GM19193 (cell line): ENCODE measurements around the gene GJA5.

ENCODE experiments used
- POLR2A ChIP-seq: IDR thresholded peaks from 4 replicates; pipeline ENCODE4 v1.6.1; 2011; ENCODE audit not compliant: insufficient read depth, insufficient read length; ENCODE audit errors: extremely low read depth

The GJA5 gene

DNA sequence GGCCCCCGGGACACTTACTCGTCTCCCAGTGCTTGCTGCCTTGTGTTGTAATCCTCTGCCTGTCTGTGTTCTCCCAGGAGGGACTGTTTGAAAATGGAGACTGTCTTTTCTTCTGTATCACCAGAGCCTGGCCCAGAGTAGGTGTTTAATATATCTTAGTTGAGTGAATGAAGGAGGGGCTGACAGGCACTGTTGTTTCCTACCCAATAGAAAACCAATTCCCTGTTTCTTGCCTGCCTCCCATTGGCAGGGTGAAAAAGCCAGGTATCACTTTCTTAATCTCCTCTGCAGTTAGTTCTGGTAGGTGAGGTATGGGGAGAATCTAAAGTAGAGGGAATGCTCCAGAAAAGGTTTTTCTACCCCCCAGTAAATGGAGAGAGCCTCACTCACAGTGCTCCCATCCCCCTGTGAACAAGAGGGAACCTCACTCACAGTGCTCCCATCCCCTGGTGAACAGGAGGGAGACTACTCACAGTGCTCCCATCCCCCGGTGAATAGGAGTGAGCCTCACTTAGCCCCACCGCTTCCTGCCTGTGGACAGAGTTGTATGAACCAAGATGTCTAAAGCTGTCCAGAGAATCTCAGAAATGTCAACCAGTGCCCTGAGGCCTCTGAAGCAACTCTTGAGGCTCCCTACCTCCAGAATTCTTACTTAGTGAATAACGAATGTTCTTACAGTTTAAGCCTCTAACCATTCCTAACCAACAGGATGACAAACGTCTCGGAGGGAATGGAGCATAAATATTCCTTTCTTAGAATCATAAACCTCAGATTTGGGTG lies at the start of gene GJA5:
GJA5 (minus strand) TSS at position 122 of the 780 bp plus-strand sequence. CDS start 1,364 bp downstream, outside the sequence.
- TF ChIP-seq POLR2A = no peak

DNA sequence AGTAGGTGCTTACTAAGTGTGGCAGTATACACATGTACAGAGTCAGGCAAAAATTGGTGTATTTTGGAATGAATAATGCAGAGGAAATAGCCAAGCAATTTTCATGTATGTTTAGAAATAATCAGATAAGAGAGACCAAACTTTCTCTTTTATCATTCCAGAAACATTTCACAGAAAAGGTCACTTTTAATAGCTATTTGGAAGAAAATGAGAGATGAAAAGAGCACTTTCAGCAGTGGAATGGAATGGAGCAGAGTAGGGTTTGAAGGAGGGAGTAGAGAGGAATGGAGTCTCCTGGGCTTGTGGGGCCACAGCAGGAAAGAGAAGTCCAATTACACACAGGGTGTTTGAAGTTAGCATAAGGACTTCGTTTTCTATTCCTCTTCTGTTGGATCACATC lies 48.8 kb upstream of the GJA5 start:
- no peak for TF ChIP-seq POLR2A

DNA sequence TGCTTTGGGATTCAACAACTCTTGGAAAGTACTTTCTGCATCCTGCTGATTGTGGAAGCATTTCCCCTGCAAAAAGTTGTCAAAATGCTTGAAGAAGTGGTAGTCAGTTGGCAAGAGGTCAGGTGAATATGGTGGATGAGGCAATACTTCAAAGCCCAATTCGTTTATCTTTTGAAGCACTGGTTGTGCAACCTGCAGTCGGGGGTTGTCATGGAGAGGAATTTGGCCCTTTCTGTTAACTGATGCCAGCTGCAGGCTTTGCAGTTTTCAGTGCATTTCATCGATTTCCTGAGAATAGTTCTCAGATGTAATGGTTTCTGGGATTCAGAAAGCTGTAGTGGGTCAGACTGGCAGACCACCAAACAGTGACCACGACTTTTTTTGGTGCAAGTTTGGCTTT lies 47.6 kb upstream of the GJA5 start:
- no peak for TF ChIP-seq POLR2A

DNA sequence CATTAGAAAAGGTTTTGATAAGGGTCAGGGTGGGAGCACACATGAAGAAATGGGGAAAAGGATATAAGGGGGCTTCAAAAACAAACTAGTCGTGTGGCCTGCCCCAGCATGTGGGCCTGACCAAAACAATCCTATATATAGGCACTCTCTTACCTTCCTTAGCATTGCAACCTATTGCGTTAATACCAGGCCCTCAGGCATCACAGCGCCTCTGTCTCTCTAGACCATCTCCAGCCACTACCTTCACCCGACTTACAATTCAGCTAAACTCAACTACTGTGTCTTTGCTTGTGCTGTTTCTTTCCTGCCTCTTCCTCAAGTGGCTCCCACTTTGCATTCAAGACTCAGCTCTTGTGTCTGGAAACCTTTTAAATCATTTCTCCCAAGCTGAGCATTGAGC lies 47.0 kb upstream of the GJA5 start:
- no peak for TF ChIP-seq POLR2A

DNA sequence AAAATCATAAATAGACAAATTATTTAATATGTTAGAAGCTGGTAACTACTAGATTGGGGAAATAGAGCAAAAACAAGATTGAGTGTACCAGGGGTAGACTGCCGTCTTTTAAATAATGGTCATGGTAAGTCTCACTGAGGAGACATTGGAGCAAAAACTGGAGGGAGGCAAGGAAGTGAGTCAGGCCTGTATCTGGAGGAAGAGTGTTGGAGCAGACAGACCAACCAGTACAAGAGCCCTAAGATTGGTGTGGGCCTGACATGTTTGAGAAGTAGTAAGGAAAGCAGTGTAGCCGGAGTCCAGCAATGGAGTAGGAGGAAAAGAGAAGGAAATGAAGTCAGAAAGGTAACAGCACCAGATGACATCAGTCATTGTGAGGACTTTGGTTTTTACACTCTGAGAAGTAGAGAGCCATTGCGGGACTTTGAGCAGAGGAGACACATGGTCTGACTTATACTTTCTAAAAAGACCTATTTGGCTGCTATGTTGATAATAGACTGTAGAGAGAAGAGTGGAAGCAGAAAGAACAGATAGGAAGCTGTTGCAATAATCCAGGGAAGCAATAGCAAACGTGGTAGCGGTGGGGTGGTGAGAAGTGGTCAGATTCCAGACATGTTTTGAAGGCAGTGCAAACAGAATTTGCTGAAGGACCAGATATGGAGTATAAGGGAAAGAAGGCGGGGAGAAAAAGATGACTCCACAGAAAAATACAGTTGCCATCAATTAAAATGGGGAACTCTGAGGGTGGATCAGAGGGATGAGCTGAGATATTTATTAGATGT lies 44.7 kb upstream of the GJA5 start:
- TF ChIP-seq POLR2A = no peak

DNA sequence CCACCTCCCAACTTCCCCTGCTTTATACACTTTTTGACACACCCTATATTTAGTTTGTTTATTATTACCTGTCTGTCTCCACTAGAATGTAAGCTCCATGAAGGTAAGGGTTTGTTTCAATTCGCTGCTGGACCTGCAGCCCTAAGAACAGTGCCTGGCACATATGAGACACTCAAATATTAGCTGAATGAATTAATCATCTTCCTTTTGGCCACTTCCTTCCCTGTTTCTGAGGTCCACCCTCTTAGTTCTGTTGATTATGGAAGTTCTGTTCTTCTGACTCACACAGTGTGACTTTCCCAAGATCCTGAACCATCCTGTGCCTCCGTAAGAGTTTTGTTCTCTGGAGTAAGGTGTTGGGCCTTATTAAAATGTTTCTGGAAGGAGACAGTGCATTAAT lies 40.4 kb upstream of the GJA5 start:
- no peak for TF ChIP-seq POLR2A

DNA sequence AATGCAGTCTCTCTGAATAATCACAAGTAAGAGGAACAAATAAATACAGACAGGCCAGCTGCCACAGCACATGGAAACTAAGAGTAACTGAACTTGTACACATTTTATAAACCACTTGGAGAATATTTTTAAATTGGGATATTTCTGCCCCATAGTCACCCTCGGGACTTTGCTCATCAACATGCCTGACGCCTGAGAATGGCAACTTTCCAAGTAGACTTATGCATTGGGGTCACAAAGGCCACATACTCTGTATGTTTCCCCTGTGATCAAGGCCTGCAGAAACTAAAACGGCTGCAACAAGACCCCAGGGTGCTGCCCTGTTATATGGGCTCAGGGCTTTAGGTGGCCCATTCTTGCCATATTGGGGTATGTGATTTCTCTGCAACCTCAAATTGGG lies 38.3 kb upstream of the GJA5 start:
- TF ChIP-seq POLR2A = no peak

DNA sequence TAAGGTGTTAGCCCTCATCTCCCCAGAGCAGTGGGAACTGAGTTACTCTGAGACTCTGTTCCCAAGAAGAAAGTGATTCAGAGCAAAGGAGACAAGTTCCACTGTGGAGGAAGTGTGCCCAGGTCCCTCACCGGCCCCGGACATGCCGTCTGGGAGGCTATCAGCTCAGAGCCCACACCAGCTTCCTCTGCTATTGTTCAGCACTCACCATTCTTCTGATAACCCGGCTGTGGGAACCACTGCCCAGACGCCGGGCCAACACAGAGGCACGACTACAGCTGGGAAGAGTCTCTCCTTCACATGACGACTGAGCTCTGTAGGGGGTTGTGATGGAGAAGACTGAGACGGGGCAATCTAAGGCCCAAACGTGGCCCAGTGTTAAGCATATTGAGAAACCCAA lies 34.2 kb upstream of the GJA5 start:
- TF ChIP-seq POLR2A = no peak

DNA sequence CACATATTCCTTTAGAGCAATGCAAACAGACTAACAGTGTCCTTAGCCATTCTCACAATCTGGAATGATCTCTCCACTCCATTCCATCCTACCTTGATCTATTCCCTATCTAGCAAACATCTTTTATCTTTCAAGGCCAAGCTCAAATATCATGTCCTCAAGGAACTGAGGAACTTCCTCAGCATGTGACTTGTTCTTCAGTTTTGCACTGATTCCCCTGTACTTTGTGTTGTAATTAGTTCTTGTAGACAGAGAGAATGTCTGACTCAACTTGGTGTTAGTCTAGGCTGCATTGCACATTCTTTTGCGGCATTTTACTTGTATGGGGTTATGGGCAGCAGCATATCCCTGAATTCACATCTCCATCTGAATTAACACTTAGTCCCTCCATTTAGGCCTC lies 31.5 kb upstream of the GJA5 start:
- TF ChIP-seq POLR2A = no peak

DNA sequence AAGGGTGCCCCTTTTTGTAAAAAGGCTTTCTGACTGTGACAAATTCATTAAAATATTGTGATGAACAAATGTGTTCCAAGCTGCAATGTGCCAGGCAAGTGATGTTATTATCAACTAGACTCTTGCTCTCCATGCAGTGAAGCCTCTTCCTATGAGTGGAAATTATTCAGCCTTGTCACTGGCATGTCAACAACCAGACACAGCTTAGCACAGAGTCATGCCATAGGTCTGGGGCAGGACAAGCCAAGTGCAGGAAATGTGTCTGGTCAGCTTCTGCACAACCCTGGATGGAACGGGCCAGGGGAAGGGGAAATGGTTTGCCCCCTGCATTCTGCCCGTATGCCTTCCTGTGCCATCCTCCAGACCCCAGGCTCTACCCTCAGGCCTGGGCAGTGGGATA lies 27.4 kb upstream of the GJA5 start:
- no peak for TF ChIP-seq POLR2A

DNA sequence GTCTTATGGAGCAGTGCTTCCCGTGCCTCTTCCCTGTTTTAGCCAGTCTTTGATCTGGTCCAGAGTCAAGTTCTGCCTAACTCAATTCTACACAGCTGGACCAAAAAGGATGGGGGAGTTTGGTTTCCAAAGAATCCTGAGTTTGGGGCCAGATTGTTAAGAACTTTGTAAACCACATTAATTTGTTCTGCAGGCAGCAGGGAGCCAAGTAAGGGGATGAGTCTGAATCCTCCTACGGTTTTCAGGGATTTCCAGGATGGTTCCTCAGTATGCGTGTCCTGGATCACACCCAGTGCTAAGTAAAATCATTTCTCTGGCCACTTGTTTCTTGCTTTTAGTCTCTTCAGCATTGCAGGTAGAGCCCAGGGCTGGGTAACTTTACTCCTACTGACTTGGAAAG lies 26.1 kb upstream of the GJA5 start:
- no peak for TF ChIP-seq POLR2A

DNA sequence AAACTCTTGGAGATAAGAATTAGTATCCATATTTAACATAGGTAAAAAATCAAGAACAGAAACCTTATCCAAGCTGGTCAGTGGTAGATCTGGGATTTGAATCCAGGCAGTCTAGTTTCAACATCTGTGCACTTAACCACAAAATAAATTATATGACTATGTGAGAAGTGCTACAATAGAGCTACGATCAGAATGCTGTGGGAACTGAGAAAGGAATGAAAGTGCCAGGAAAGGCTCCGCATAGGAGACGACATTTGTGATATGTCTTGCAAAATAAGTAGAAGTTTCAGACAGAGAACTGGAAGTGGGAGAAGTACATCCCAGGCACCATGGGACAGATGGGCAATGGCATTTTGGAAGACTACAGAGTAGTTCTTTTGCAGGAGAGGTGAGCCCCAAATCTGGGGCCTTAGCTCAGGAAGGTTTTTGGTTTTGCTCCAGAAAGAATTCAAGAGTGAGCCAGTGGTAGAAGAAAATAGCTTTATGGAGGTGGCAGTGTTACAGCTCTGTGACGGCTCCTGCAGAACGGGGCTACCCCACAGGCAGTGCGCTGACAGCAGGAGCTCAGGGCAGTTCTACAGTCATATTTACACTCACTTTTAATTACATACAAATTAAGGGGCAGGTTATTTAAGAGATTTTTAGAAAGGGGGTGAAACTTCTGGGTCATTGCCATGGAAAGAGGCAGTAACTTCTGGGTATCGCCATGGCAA lies 25.5 kb upstream of the GJA5 start:
- no peak for TF ChIP-seq POLR2A

DNA sequence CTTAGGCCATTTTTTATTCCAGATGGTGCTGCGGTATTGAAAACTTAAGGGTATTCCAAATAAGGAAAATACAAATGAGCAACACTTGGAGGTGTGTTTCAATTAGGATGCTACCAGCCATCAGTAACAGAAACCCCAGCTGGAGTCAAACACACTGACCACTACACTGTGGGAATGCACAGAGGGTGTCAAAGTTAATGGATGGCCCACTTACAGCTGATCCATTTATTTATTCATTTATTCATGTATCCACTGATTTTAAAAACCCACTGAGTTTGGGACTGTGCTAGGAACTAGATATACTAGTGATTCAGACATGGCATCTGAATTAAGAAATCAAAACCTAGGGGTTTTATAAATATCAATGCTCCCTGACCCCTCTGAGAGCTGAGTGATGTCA lies 24.5 kb upstream of the GJA5 start:
- no peak for TF ChIP-seq POLR2A

DNA sequence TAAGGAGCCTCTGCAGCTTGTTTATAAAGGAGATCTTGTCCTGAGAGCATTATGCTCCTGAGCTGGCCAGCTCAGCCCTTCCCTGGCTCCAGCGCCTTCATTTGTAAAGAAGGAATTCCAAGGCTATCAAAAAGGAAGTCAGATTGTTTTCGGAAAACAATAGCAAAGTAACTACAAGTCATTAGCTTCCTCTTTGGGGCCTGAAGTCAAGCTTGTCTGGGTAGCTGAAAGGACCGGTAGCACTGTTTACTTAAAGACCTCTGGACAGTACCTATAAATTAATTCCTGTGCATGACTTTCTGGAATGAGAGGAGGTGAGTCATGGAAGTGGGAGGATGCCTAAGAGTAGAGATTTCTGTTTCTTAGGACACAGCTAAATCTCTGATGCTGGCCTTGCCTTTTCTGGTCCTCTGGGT lies 20.7 kb upstream of the GJA5 start:
- no peak for TF ChIP-seq POLR2A

DNA sequence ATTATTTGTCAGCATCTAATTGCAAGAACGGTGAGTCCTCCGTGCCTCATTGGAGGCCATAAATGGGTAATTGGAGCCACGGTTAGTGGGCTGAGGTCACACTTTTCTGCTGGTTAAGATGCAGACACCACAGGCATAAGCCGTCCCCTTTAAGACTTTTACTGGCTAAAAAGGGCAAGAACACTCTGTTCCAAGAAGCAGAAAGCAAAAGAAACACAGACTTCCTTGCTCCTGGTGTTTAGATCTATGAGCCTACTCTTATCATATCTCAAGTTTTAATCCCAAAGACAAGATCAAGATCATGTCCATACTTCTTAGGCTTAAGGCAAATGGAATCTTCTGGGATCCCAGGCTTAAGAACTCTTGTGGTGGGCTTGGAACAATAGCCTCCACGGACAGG lies 17.3 kb upstream of the GJA5 start:
- TF ChIP-seq POLR2A = no peak
